ENCODE results near the gene MAP2.

The MAP2 gene

DNA sequence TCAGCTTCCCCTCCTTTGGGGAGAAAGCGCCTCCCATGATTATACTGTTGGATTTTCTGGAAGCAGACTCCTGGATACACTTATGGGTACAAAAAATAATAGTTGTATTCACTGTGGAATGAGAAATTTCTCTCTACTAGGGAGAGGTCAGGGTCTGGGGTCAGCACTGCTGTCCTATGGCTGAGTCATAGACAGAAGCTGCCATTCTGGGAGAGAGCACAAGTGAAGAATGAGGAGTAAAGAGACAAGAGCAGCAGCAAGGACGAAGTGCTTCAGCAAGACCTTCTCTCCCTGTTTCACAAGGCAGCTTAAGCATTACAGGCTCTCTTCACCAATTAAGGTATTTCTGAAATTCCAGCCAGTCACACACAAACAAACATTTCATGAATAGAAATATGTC is 337.7 kb downstream of the MAP2 start:
- Histone ChIP-seq H3K4me3 (ENCODE audit: control insufficient read depth in 1 of 7, extremely low read depth in 1 of 7, insufficient read depth in 4 of 7, low read depth in 2 of 7, low read length in 6 of 7) (no peak overlapping the region), H3K36me3 (ENCODE audit: control insufficient read depth in 4 of 4, insufficient read depth in 4 of 4, low read length in 3 of 4) (no peaks in the 10 kb centered on the region), H3K27me3 (replicated peaks in 2 of 5; ENCODE audit: control insufficient read depth in 4 of 5, insufficient read depth in 5 of 5, low read length in 4 of 5) (no peaks in the 10 kb centered on the region), H3K9me3 (ENCODE audit: control extremely low read depth in 1 of 5, control insufficient read depth in 4 of 5, insufficient read depth in 2 of 5, low read depth in 1 of 5, low read length in 4 of 5) (no peaks in the 10 kb centered on the region), H3K27ac (ENCODE audit: insufficient read depth in 1 of 2, low read depth in 1 of 2, low read length in 2 of 2, poor library complexity in 1 of 2, severe bottlenecking in 2 of 2) (no peak overlapping the region), H3K4me1 (ENCODE audit: control extremely low read depth in 1 of 4, control insufficient read depth in 4 of 4, insufficient read depth in 4 of 4, low read length in 3 of 4) (no peaks in the 10 kb centered on the region)
- no CpG with 5 or more reads among the region's 2 CpGs for WGBS (ENCODE audit: insufficient coverage)
- no peak for DNase-seq
- ChIA-PET CTCF (no interaction called here), POLR2A (no interaction called here)

DNA sequence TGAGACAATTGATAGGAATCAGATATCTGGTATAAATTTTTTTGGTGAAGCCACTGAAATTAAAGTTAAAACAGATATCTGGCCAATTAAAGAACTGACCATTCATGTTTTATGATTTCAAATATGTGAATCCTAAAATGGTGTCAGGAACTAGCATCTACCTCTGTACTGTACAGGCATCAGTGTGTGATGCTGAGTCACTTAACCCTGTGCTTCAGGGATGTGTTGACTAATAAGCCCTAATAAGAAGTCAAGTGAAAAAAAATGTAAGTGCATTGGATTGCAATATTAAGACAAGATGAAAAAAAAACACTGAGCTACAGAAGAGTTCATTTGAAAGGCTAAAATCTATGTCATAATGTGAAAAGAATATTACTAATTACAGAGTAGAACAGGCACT is 338.7 kb downstream of the MAP2 start:
- ChIA-PET POLR2A (no interaction called here), CTCF (no interaction called here)
- H3K27ac ChIP-seq (ENCODE audit: insufficient read depth in 1 of 2, low read depth in 1 of 2, low read length in 2 of 2, poor library complexity in 1 of 2, severe bottlenecking in 2 of 2), result no peak overlapping the region
- no peaks in the 10 kb centered on the region for H3K36me3 ChIP-seq (ENCODE audit: control insufficient read depth in 4 of 4, insufficient read depth in 4 of 4, low read length in 3 of 4)
- H3K9me3 ChIP-seq (ENCODE audit: control extremely low read depth in 1 of 5, control insufficient read depth in 4 of 5, insufficient read depth in 2 of 5, low read depth in 1 of 5, low read length in 4 of 5), result no peaks in the 10 kb centered on the region
- no peaks in the 10 kb centered on the region for H3K4me1 ChIP-seq (ENCODE audit: control extremely low read depth in 1 of 4, control insufficient read depth in 4 of 4, insufficient read depth in 4 of 4, low read length in 3 of 4)
- peaks cover 0 to 2% (median 0%) of the 10 kb centered on the region in 5 experiments for H3K27me3 ChIP-seq (replicated peaks in 2 of 5; ENCODE audit: control insufficient read depth in 4 of 5, insufficient read depth in 5 of 5, low read length in 4 of 5)
- no peak for DNase-seq
- H3K4me3 ChIP-seq (ENCODE audit: control insufficient read depth in 1 of 7, extremely low read depth in 1 of 7, insufficient read depth in 4 of 7, low read depth in 2 of 7, low read length in 6 of 7), result no peak overlapping the region

DNA sequence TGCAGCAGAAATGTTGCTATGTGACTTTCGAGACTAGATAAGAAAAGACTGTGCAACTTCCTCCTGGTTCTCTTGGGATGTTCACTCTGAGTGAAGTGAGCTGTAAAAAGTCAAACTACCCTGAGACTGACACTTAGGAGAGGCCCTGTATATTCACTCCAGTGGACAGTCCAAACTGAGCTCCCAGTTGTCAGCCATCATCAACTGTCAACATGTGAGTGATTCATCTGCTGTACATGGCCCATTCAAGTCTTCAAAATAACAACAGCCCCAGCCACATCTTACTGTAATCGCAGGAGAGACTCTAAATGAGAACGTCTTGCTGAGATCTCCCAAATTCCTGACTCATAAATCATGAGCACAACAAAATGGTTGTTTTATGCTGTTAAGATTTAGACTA is 339.3 kb downstream of the MAP2 start:
- Histone ChIP-seq H3K4me3 (ENCODE audit: control insufficient read depth in 1 of 7, extremely low read depth in 1 of 7, insufficient read depth in 4 of 7, low read depth in 2 of 7, low read length in 6 of 7) (no peak overlapping the region), H3K4me1 (ENCODE audit: control extremely low read depth in 1 of 4, control insufficient read depth in 4 of 4, insufficient read depth in 4 of 4, low read length in 3 of 4) (no peaks in the 10 kb centered on the region), H3K27ac (ENCODE audit: insufficient read depth in 1 of 2, low read depth in 1 of 2, low read length in 2 of 2, poor library complexity in 1 of 2, severe bottlenecking in 2 of 2) (no peak overlapping the region), H3K36me3 (ENCODE audit: control insufficient read depth in 4 of 4, insufficient read depth in 4 of 4, low read length in 3 of 4) (no peaks in the 10 kb centered on the region), H3K9me3 (ENCODE audit: control extremely low read depth in 1 of 5, control insufficient read depth in 4 of 5, insufficient read depth in 2 of 5, low read depth in 1 of 5, low read length in 4 of 5) (no peaks in the 10 kb centered on the region), H3K27me3 (replicated peaks in 2 of 5; ENCODE audit: control insufficient read depth in 4 of 5, insufficient read depth in 5 of 5, low read length in 4 of 5) (peaks cover 0 to 4% (median 0%) of the 10 kb centered on the region in 5 experiments)
- ChIA-PET POLR2A (no interaction called here), CTCF (no interaction called here)
- WGBS (ENCODE audit: insufficient coverage), result 75% methylated on average over 1 of the region's 3 CpGs
- DNase-seq, result no peak

DNA sequence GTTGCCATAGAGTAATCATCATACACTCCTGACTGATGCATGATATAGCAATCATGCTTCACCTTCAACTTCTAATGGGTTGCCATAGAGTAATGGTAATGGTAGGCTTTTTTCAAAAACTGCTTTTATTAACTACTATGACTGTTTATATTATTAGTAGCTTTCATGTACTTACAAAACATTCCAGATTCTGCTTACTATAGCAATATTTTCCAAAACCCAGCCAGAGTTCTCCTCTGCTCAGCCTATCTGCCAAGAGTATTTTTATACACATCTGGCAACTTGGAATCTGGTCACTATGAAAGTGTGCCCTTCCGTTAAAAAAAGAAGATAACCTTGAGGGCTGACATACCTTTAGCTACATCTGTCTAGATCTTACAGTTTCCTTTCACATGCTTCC is 342.8 kb downstream of the MAP2 start:
- DNase-seq, result no peak
- POLR2A ChIA-PET, result no interaction called here
- no peak overlapping the region for H3K27ac ChIP-seq (ENCODE audit: insufficient read depth in 1 of 2, low read depth in 1 of 2, low read length in 2 of 2, poor library complexity in 1 of 2, severe bottlenecking in 2 of 2)
- H3K4me1 ChIP-seq (ENCODE audit: control extremely low read depth in 1 of 4, control insufficient read depth in 4 of 4, insufficient read depth in 4 of 4, low read length in 3 of 4), result peaks cover 0 to 4% (median 0%) of the 10 kb centered on the region in 4 experiments
- H3K9me3 ChIP-seq (ENCODE audit: control extremely low read depth in 1 of 5, control insufficient read depth in 4 of 5, insufficient read depth in 2 of 5, low read depth in 1 of 5, low read length in 4 of 5), result no peaks in the 10 kb centered on the region
- H3K4me3 ChIP-seq (ENCODE audit: control insufficient read depth in 1 of 7, extremely low read depth in 1 of 7, insufficient read depth in 4 of 7, low read depth in 2 of 7, low read length in 6 of 7), result no peak overlapping the region
- WGBS (ENCODE audit: insufficient coverage), result 67% methylated on average over 1 of the region's 1 CpG
- no peaks in the 10 kb centered on the region for H3K36me3 ChIP-seq (ENCODE audit: control insufficient read depth in 4 of 4, insufficient read depth in 4 of 4, low read length in 3 of 4)
- H3K27me3 ChIP-seq (replicated peaks in 2 of 5; ENCODE audit: control insufficient read depth in 4 of 5, insufficient read depth in 5 of 5, low read length in 4 of 5), result peaks cover 0 to 19% (median 5%) of the 10 kb centered on the region in 5 experiments
- CTCF ChIA-PET, result no interaction called here

DNA sequence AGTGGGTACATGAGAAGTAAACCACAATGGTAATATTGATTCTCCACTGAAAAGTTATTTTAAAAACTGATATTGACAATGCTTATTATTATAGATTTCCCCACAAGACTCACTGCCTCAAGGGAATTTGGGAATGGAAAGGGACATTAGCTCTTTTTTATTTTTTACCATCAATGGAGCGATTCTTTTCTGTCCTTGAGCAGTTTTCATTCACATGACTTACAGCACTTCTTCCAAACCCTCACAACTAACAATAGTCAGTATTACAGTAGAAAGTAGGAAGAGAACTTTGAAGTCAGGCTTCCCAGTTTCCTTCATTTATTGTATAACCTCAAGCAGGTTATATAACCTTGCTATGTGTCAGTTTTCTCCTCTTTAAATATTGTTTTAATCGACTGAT is 343.5 kb downstream of the MAP2 start:
- no peaks in the 10 kb centered on the region for H3K36me3 ChIP-seq (ENCODE audit: control insufficient read depth in 4 of 4, insufficient read depth in 4 of 4, low read length in 3 of 4)
- peaks cover 0 to 6% (median 1%) of the 10 kb centered on the region in 4 experiments for H3K4me1 ChIP-seq (ENCODE audit: control extremely low read depth in 1 of 4, control insufficient read depth in 4 of 4, insufficient read depth in 4 of 4, low read length in 3 of 4)
- no peak for DNase-seq
- ChIA-PET CTCF (no interaction called here), POLR2A (no interaction called here)
- H3K9me3 ChIP-seq (ENCODE audit: control extremely low read depth in 1 of 5, control insufficient read depth in 4 of 5, insufficient read depth in 2 of 5, low read depth in 1 of 5, low read length in 4 of 5), result no peaks in the 10 kb centered on the region
- no peak overlapping the region for H3K27ac ChIP-seq (ENCODE audit: insufficient read depth in 1 of 2, low read depth in 1 of 2, low read length in 2 of 2, poor library complexity in 1 of 2, severe bottlenecking in 2 of 2)
- H3K27me3 ChIP-seq (replicated peaks in 2 of 5; ENCODE audit: control insufficient read depth in 4 of 5, insufficient read depth in 5 of 5, low read length in 4 of 5), result peaks cover 0 to 25% (median 5%) of the 10 kb centered on the region in 5 experiments
- no CpG with 5 or more reads among the region's 2 CpGs for WGBS (ENCODE audit: insufficient coverage)
- no peak overlapping the region for H3K4me3 ChIP-seq (ENCODE audit: control insufficient read depth in 1 of 7, extremely low read depth in 1 of 7, insufficient read depth in 4 of 7, low read depth in 2 of 7, low read length in 6 of 7)

DNA sequence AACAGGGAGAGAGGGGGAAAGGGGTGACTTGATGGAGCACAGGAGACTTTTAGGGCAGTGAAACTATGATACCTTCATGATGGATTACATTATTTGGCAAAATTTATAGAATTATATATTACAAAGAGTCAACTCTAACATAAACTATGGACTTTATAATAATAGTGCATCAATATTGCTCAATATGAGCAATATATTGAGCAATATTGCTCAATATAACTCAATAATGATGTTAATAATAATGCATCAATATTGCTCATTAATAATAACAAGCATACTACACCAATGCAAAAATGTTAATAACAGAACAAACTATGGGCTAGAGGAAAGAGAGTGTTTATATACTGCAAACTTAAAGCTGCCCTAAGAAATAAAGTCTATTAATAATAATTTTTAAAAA is 344.7 kb downstream of the MAP2 start:
- Histone ChIP-seq H3K36me3 (ENCODE audit: control insufficient read depth in 4 of 4, insufficient read depth in 4 of 4, low read length in 3 of 4) (no peaks in the 10 kb centered on the region), H3K9me3 (ENCODE audit: control extremely low read depth in 1 of 5, control insufficient read depth in 4 of 5, insufficient read depth in 2 of 5, low read depth in 1 of 5, low read length in 4 of 5) (no peaks in the 10 kb centered on the region), H3K4me3 (ENCODE audit: control insufficient read depth in 1 of 7, extremely low read depth in 1 of 7, insufficient read depth in 4 of 7, low read depth in 2 of 7, low read length in 6 of 7) (no peak overlapping the region), H3K4me1 (ENCODE audit: control extremely low read depth in 1 of 4, control insufficient read depth in 4 of 4, insufficient read depth in 4 of 4, low read length in 3 of 4) (peaks cover 0 to 6% (median 1%) of the 10 kb centered on the region in 4 experiments), H3K27ac (ENCODE audit: insufficient read depth in 1 of 2, low read depth in 1 of 2, low read length in 2 of 2, poor library complexity in 1 of 2, severe bottlenecking in 2 of 2) (no peak overlapping the region), H3K27me3 (replicated peaks in 2 of 5; ENCODE audit: control insufficient read depth in 4 of 5, insufficient read depth in 5 of 5, low read length in 4 of 5) (peaks cover 5 to 37% (median 17%) of the 10 kb centered on the region in 5 experiments)
- POLR2A ChIA-PET, result no interaction called here
- CTCF ChIA-PET, result no interaction called here
- DNase-seq, result no peak

DNA sequence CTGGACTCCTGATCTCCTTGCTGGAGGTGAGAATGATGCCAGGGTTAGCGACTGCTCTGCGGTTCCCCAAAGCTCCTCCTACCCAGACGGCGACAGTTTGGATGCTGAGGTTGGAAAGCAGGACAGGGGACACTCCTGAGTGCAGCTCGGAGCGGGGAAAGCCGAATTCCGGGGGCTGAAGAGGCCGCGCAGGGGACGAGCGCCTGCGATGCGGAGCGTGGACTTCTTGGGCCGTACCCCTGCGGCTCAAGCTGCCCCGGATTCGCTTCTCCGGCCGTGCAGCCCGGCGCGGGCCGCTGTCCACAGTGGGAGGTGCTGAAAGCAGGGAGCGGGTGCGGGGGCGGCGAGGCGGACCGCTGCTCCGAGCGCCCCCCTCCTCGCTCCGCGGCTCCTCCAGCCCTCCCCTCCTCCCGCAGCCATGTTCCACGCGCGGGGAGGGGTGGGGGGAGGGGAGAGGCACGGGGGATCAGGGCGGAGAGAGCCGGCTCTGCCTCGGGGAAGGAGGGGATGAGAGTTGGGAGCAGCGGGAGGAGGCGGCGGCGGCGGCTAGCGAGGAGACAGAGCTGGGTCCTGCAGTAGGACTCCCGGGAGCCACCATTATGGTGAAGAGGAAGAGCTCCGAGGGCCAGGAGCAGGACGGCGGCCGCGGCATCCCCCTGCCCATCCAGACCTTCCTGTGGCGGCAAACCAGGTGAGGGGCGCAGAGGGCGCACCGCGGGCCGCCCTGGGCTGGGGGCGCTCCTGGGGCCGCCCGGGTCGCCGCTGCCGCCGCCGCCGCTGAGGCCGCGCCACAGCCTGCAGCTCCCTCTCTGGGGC is 347.8 kb downstream of the MAP2 start, which contains the start of gene UNC80:
Gene UNC80, plus strand, starts transcription at position 359 of the 816 bp plus-strand sequence. Its CDS starts 241 bp downstream, at position 600.
- no peaks in the 10 kb centered on the region for H3K9me3 ChIP-seq (ENCODE audit: control extremely low read depth in 1 of 5, control insufficient read depth in 4 of 5, insufficient read depth in 2 of 5, low read depth in 1 of 5, low read length in 4 of 5)
- H3K4me1 ChIP-seq (ENCODE audit: control extremely low read depth in 1 of 4, control insufficient read depth in 4 of 4, insufficient read depth in 4 of 4, low read length in 3 of 4), result peaks cover 0 to 6% (median 1%) of the 10 kb centered on the region in 4 experiments
- peaks cover 6 to 40% (median 17%) of the 10 kb centered on the region in 5 experiments for H3K27me3 ChIP-seq (replicated peaks in 2 of 5; ENCODE audit: control insufficient read depth in 4 of 5, insufficient read depth in 5 of 5, low read length in 4 of 5)
- H3K27ac ChIP-seq (ENCODE audit: insufficient read depth in 1 of 2, low read depth in 1 of 2, low read length in 2 of 2, poor library complexity in 1 of 2, severe bottlenecking in 2 of 2), result no peak within 1 kb of the TSS
- WGBS (ENCODE audit: insufficient coverage), result 3% methylated on average over 32 of the region's 73 CpGs
- no peaks in the 10 kb centered on the region for H3K36me3 ChIP-seq (ENCODE audit: control insufficient read depth in 4 of 4, insufficient read depth in 4 of 4, low read length in 3 of 4)
- ChIA-PET CTCF (no interaction called here), POLR2A (no interaction called here)
- peak within 1 kb of the TSS in 2 of 7 experiments; percentile 43 to 52 for H3K4me3 ChIP-seq (ENCODE audit: control insufficient read depth in 1 of 7, extremely low read depth in 1 of 7, insufficient read depth in 4 of 7, low read depth in 2 of 7, low read length in 6 of 7)
- peak; percentile 38 to 77 (median 67) for DNase-seq
